Measurements from ENCODE around the gene PSME1.

The PSME1 gene

GRCh38 chr14:24135834-24136683 lies at the start of gene PSME1:
PSME1 (plus strand) TSS chr14:24136194; CDS start chr14:24136263, 69 bp downstream.
- peak; percentile 96 for DNase-seq (ENCODE audit: low spot score)

- no peak for DNase-seq (ENCODE audit: low spot score)
These were observed 49.0 kb upstream of the PSME1 start for GRCh38 chr14:24087004-24087403.

GRCh38 chr14:24088095-24088494 lies 47.9 kb upstream of the PSME1 start:
- no peak for DNase-seq (ENCODE audit: low spot score)

GRCh38 chr14:24089890-24090289 lies 46.1 kb upstream of the PSME1 start:
- no peak for DNase-seq (ENCODE audit: low spot score)

- no peak for DNase-seq (ENCODE audit: low spot score)
These were observed 43.9 kb upstream of the PSME1 start for GRCh38 chr14:24092110-24092504.

- DNase-seq (ENCODE audit: low spot score) = no peak
These were observed 43.3 kb upstream of the PSME1 start for GRCh38 chr14:24092505-24093206.

GRCh38 chr14:24093207-24093900 lies 42.6 kb upstream of the PSME1 start:
- no peak for DNase-seq (ENCODE audit: low spot score)

GRCh38 chr14:24093901-24094840 lies 41.8 kb upstream of the PSME1 start, which contains the start of gene PCK2:
PCK2 (plus strand) TSS chr14:24094311; CDS start chr14:24094406, 95 bp downstream.
- DNase-seq (ENCODE audit: low spot score) = peak; percentile 97

GRCh38 chr14:24094841-24095270 lies 41.1 kb upstream of the PSME1 start:
- DNase-seq (ENCODE audit: low spot score) = no peak

- DNase-seq (ENCODE audit: low spot score) = peak; percentile 77
These were observed 40.5 kb upstream of the PSME1 start for GRCh38 chr14:24095271-24096068.

- no peak for DNase-seq (ENCODE audit: low spot score)
These were observed 39.3 kb upstream of the PSME1 start for GRCh38 chr14:24096545-24097181.

- no peak for DNase-seq (ENCODE audit: low spot score)
These were observed 37.6 kb upstream of the PSME1 start for GRCh38 chr14:24098229-24098926.

- no peak for DNase-seq (ENCODE audit: low spot score)
These were observed 36.8 kb upstream of the PSME1 start for GRCh38 chr14:24098927-24099813.

GRCh38 chr14:24100197-24100981 lies 35.6 kb upstream of the PSME1 start:
- DNase-seq (ENCODE audit: low spot score) = no peak

- no peak for DNase-seq (ENCODE audit: low spot score)
These were observed 35.0 kb upstream of the PSME1 start for GRCh38 chr14:24100982-24101494.

GRCh38 chr14:24102357-24103048 lies 33.5 kb upstream of the PSME1 start:
- DNase-seq (ENCODE audit: low spot score) = no peak

GRCh38 chr14:24103451-24103850 lies 32.5 kb upstream of the PSME1 start:
- no peak for DNase-seq (ENCODE audit: low spot score)
